HG03520 (cell line): ENCODE results near the gene ICA1L.

Experiments
- ATAC-seq: cut with Tn5 transposase; IDR thresholded peaks from one replicate; pipeline ENCODE4 v1.9.1; 2021; ENCODE audit warnings: mild to moderate bottlenecking, moderate library complexity; ENCODE audit not compliant: unreplicated experiment

The ICA1L gene

GRCh38 chr2:202749477-202749876, 122.1 kb downstream of the ICA1L start:
- no peak for ATAC-seq

- no peak for ATAC-seq
Observed at GRCh38 chr2:202743613-202744012, 128.0 kb downstream of the ICA1L start.

- no peak for ATAC-seq
Observed at GRCh38 chr2:202736826-202737225, 134.7 kb downstream of the ICA1L start.

GRCh38 chr2:202726070-202726469, 145.5 kb downstream of the ICA1L start:
- no peak for ATAC-seq

- no peak for ATAC-seq
Observed at GRCh38 chr2:202723746-202724145, 147.8 kb downstream of the ICA1L start.
